SJCRH30 (cell line): ENCODE data around the gene SCD5. TPM values are rescaled to one million over a fixed set of nuclear protein-coding genes. Genes with fewer than 3 reads are reported as not detected.
A peak's percentile ranks its signal among the peaks of the same experiment; 100 is the strongest.
"Not testable (repeated sequence)": the region's sequence is repeated elsewhere in the genome, so short reads cannot be mapped to it uniquely, and the experiment has no call there.

Experiments
- DNase-seq, 2 experiments: peaks; one replicate each; pipeline ENCODE4 v3.0.0-alpha.2; 2015 to 2020
- H3K27ac ChIP-seq: fragments of 250-450 bp; sonication (Bioruptor Pico); 2 replicates; pipeline ENCODE4 v1.5.1; 2020; ENCODE audit warnings: mild to moderate bottlenecking, moderate library complexity
- H3K27me3 ChIP-seq: fragments of 250-450 bp; sonication (Bioruptor Pico); 2 replicates; pipeline ENCODE4 v1.5.1; 2020; ENCODE audit warnings: mild to moderate bottlenecking, moderate library complexity
- H3K36me3 ChIP-seq: fragments of 250-450 bp; sonication (Bioruptor Pico); 2 replicates; pipeline ENCODE4 v1.5.1; 2020; ENCODE audit warnings: mild to moderate bottlenecking, moderate library complexity
- H3K4me1 ChIP-seq: fragments of 250-450 bp; sonication (Bioruptor Pico); 2 replicates; pipeline ENCODE4 v1.5.1; 2020; ENCODE audit warnings: mild to moderate bottlenecking, moderate library complexity
- H3K4me3 ChIP-seq: fragments of 250-450 bp; sonication (Bioruptor Pico); 2 replicates; pipeline ENCODE4 v1.5.1; 2020; ENCODE audit warnings: mild to moderate bottlenecking, moderate library complexity
- H3K9me3 ChIP-seq: fragments of 250-450 bp; sonication (Bioruptor Pico); replicated peaks from 2 replicates; pipeline ENCODE4 v1.5.1; 2020; ENCODE audit warnings: mild to moderate bottlenecking, moderate library complexity
- total RNA-seq: library from RNA; depleted of rRNA; stranded (reverse); fragments of >200 nt; shearing (Covaris generic); gene quantifications from 2 replicates; pipeline ENCODE4 v1.2.3, GENCODE V29; 2014; rRNA removed

Gene SCD5
- 78.1 and 86.0 TPM in 2 replicates for total RNA-seq

DNA sequence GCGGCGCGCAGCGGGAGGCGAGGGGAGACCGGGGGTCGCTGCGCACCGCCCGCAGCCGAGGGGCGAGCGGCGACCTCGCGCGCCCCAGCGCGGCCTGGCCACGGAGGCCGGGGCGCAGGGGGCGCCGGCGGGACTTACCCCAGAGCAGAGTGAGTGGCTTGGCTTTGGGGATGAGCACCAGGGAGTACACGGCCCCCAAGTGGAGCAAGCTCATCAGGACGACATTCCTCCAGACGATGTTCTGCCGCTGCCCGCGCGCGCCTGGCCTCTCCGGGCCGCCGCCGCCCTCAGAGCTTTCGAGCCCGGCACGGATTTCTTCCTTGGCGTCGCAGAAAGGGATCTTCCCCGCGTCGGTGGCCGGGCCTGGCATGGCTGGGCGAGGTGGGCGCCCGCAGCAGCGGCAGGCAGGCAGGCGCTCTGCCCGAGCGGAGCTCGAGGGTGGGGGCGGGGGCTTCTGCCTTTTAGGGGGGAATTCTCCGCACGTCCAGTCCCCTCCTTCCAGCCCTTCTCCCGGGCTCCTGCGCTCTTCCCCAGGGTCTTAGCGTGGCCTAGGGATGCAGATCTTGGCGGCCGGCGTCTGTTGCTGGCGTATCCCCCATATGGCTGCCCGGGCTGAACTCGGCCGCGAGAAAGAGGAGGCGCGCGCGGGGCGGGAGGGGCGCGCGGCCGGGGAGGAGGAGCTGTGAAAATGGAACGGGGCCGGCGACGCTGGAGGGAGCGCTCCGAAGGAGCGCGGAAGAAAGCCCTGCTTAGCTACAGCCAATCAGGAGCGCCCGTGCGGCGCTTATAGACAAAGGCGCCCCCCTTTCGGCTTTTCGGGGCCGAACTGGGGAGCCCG, at the start of gene SCD5:
TSS of gene SCD5 (minus strand) at position 629 of the 838 bp plus-strand sequence. CDS start at position 370, 259 bp downstream.
- peak within 1 kb of the TSS; percentile 71 for H3K27ac ChIP-seq
- DNase-seq, result peak; percentile 92 to 97

DNA sequence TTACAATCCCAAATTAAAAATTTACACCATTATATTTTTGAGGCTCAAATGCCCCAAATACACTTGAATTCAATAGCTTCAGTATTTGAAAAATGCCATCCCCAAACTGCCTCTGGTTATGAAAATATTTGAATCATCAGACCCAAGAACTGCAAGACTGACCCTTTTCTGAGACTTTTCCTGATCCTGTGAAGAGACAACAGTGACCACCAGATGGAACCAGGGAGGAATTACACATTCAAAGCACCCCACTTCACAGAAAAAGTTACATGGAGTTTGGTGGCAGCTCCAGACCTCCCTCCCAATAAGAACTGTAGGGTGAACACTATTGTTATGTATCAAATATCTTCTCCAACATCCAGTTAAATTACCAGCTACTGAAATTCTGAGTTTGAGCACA, 44.0 kb upstream of the SCD5 start:
- peak in 1 of 2 experiments; percentile 57 for DNase-seq
- Histone ChIP-seq H3K4me3 (no peak overlapping the region), H3K36me3 (peaks cover 77% of the 10 kb centered on the region), H3K4me1 (no peaks in the 10 kb centered on the region), H3K9me3 (no peaks in the 10 kb centered on the region), H3K27me3 (no peaks in the 10 kb centered on the region), H3K27ac (no peak overlapping the region)

More for the DNA sequence above, at the start of gene SCD5:
- Histone ChIP-seq H3K36me3 (peaks cover 5% of the 10 kb centered on the region; the same call in 1 of the 2 replicates), H3K9me3 (no peaks in the 10 kb centered on the region), H3K4me3 (peak within 1 kb of the TSS; percentile 90), H3K4me1 (peaks cover 16% of the 10 kb centered on the region), H3K27me3 (no peaks in the 10 kb centered on the region)

DNA sequence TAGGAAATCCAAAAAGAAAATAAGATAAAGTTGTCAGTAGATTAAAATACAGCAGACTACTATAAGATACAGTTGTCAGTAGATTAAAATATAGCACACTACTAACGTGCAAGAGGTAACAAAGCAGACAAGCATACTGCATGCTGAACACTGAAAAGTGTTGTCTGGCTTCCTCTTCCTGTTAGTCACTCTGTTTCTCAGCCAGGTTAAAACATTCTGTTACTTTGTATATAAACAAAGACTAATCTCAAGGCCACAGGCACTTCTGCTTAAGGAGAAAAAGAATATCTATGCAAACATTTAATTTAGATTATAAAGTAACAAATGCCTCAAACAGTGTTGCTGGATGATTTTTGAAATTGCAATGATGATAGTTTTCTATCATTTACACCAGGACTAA, 41.0 kb upstream of the SCD5 start:
- DNase-seq, result no peak
- H3K27me3 ChIP-seq, result no peaks in the 10 kb centered on the region
- H3K36me3 ChIP-seq, result peaks cover 67% of the 10 kb centered on the region

DNA sequence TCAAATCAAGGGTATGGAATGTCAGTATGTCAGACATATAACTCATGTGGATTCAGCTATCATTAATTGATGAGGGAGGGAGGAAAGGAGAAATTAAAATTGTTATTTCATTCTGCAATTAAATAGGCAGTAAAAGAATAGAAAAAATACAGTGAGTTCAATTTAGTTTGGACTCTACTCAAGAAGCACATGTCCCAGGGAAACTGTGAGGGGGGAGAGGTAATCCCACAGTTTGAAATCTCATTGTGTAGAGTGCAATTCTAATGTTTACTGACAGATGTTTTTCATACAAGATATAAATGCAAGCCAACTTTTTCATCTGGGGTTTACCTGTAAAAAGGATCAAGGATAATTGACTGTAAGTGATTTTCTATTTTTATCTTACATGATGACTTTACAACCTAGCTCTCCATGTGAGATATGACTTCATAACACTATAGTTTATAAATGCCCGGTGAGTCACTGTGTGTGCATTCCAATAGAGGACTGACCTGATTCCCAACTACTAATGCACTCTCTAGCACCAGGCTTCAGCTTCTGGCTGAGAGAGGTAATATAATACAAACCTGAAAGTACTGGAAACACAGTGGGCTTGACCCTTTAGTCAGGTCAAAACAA, 35.2 kb upstream of the SCD5 start:
- no peaks in the 10 kb centered on the region for H3K4me1 ChIP-seq
- H3K4me3 ChIP-seq, result no peak overlapping the region
- no peaks in the 10 kb centered on the region for H3K27me3 ChIP-seq
- no peak overlapping the region for H3K27ac ChIP-seq
- peaks cover 50% of the 10 kb centered on the region for H3K36me3 ChIP-seq
- H3K9me3 ChIP-seq, result no peaks in the 10 kb centered on the region
- DNase-seq, result no peak

More for the DNA sequence above, 41.0 kb upstream of the SCD5 start:
- no peak overlapping the region for H3K27ac ChIP-seq
- no peaks in the 10 kb centered on the region for H3K4me1 ChIP-seq
- no peak overlapping the region for H3K4me3 ChIP-seq
- no peaks in the 10 kb centered on the region for H3K9me3 ChIP-seq

DNA sequence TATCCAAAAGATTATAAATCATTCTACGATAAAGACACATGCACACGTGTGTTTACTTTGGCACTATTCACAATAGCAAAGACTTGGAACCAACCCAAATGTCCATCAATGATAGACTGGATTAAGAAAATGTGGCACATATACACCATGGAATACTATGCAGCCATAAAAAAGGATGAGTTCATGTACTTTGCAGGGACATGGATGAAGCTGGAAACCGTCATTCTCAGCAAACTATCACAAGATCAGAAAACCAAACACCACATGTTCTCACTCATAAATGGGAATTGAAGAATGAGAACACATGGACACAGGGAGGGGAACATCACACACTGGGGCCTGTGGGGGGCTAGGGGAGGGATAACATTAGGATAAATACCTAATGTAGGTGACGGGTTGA, 34.5 kb upstream of the SCD5 start:
- H3K27me3 ChIP-seq, H3K4me3 ChIP-seq, DNase-seq, H3K4me1 ChIP-seq, H3K9me3 ChIP-seq, H3K27ac ChIP-seq: not testable (repeated sequence)
- H3K36me3 ChIP-seq, result peaks cover 50% of the 10 kb centered on the region

DNA sequence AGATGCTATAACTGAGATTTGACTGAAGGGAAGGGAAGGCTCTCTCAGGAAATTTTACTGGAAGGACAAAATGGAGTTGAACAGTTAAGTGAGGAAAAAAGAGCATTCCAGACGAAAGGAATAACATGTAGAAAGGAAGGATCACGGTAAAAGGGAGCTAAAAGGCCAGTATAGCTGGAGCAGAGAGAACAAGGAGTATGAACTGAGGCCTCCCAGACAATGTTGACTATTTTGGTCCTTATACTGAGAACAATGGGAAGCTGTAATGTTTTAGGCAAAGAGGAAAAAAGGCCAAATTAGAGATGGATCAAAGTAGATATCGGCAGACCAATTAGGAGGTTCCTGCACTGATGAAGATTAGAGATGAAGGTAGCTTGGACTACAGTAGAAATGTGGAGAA, 26.8 kb upstream of the SCD5 start:
- DNase-seq, result no peak
- H3K36me3 ChIP-seq, result peaks cover 74% of the 10 kb centered on the region
- H3K9me3 ChIP-seq, result no peaks in the 10 kb centered on the region
- H3K27ac ChIP-seq, result no peak overlapping the region
- no peaks in the 10 kb centered on the region for H3K27me3 ChIP-seq
- H3K4me3 ChIP-seq, result no peak overlapping the region
- H3K4me1 ChIP-seq, result no peaks in the 10 kb centered on the region

DNA sequence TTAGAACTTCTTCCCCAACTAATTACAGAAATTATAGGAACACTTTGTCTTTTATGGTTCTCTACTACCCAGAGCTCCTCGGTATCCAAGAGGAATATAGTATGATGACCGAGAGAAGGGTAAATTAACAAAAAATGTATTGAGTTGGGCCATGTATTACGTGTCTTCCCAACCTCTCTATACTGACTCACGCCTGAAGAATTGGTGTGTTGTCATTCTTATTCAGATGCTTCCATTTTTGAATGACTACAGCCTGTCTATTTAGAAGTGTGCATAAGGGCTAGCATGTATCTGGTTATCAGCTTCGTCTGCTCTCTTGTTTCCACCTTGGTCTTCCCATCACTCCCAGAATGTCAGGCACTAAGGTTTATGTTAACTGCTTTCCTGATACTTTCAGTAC, 24.5 kb upstream of the SCD5 start:
- peaks cover 76% of the 10 kb centered on the region for H3K36me3 ChIP-seq
- H3K4me3 ChIP-seq, result no peak overlapping the region
- H3K27ac ChIP-seq, result no peak overlapping the region
- DNase-seq, result no peak
- no peaks in the 10 kb centered on the region for H3K4me1 ChIP-seq
- no peaks in the 10 kb centered on the region for H3K27me3 ChIP-seq
- no peaks in the 10 kb centered on the region for H3K9me3 ChIP-seq

DNA sequence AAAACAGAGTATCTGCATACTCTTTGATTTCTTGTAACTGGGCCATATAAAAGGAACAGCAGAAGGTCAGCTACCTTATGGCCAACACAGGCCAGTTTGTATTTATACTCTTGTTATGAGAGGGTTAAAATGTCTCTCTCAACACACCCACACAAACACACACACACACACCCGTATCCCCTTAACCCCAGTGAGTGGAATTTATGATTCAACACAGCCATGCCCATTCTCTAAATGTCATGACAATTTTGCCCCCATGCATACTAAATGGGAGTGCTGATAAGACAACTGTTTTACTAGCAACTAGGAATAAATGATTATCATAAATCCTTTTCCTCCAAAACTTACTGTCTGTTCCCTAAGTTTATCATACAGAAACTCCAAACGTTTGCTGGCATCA, 22.1 kb upstream of the SCD5 start:
- Histone ChIP-seq H3K27me3 (no peaks in the 10 kb centered on the region), H3K4me1 (no peaks in the 10 kb centered on the region), H3K36me3 (peaks cover 70% of the 10 kb centered on the region), H3K27ac (no peak overlapping the region), H3K4me3 (no peak overlapping the region), H3K9me3 (no peaks in the 10 kb centered on the region)
- no peak for DNase-seq

DNA sequence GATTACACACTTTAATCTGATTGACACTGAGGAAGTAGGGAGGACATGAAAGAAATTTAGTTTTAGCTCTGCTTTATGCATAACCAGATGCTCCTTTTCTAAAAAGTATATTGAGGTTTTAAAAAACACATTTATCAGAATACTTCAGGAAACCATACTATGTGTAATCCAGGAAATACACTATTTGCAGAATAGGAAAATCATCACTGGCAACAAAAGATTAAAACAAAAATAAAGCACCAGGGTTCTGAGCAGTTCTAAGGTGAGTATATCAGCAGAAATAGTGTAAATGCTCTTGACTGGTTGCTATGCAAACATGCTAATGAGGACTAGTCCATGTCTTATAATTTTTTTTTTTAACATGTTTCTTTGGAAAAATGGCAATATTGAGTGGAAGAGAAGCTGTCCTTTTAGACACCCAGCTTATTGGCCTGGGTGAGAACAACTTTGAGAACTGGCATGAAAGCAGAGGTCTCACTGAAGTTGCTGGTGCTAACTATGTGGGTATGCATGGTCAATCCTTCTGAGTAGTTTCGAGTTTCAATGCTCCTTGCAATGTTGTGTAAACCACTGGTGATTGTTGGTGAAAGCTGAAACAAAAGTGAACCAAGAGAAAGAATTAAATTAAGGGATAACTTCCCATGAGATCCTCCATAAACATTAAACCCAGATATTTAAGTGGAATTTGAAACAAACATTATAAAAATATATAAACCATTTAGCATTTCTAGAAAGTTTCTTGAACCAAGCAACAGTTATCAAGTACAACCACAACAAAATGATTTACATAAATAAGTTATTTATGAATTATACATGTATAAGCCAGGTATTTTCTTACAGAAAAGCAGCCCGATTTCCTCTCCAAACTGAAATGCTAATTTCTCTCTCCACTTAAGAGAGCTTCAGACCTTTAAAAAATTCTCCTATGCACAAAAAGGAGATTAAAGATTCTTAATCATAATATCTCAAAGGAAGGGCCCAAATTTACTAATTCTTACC, 20.4 kb upstream of the SCD5 start:
- no peak for DNase-seq
- no peaks in the 10 kb centered on the region for H3K27me3 ChIP-seq
- H3K4me1 ChIP-seq, result no peaks in the 10 kb centered on the region
- H3K9me3 ChIP-seq, result no peaks in the 10 kb centered on the region
- peaks cover 52% of the 10 kb centered on the region for H3K36me3 ChIP-seq
- no peak overlapping the region for H3K27ac ChIP-seq
- no peak overlapping the region for H3K4me3 ChIP-seq

DNA sequence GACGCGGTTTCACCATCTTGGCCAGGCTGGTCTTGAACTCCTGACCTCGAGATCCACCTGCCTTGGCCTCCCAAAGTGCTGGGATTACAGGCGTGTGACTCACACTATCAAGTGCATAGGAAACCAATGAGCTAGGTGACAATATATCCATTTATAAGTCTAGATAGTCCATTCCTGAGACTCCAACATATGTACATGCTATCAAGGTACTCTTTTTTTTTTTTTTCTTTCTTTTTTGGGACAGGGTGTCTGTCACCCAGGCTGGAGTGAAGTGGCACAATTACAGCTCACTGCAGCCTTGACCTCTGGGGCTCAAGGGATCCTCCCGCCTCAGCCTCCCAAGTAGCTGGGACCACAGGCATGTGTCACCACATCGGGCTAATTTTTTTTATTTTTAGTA, 18.3 kb upstream of the SCD5 start:
- H3K27ac ChIP-seq, DNase-seq, H3K27me3 ChIP-seq, H3K9me3 ChIP-seq, H3K4me3 ChIP-seq, H3K4me1 ChIP-seq: not testable (repeated sequence)
- peaks cover 39% of the 10 kb centered on the region for H3K36me3 ChIP-seq

DNA sequence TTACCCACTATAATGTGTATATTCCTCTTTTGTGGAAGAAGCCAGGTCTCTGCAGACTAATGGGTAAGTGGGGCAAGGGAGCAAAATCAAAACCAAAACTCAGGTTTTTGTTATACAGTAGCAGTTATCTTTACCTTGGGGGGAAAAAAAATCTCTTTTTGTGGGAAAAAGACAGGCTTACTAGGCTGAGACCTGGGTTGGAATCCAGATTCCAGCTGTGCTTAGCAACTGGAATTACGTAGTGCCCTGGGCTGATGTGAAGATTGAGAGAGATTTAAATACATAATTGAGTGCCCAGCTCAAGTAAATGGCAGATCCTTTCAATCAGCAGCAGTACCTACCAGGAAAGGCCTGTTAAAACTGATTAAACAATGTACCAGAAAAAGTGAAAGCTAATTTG, 15.4 kb upstream of the SCD5 start:
- Histone ChIP-seq H3K27me3 (no peaks in the 10 kb centered on the region), H3K9me3 (no peaks in the 10 kb centered on the region), H3K36me3 (peaks cover 19% of the 10 kb centered on the region), H3K4me3 (no peak overlapping the region), H3K27ac (no peak overlapping the region), H3K4me1 (peaks cover 18% of the 10 kb centered on the region)
- DNase-seq, result no peak

DNA sequence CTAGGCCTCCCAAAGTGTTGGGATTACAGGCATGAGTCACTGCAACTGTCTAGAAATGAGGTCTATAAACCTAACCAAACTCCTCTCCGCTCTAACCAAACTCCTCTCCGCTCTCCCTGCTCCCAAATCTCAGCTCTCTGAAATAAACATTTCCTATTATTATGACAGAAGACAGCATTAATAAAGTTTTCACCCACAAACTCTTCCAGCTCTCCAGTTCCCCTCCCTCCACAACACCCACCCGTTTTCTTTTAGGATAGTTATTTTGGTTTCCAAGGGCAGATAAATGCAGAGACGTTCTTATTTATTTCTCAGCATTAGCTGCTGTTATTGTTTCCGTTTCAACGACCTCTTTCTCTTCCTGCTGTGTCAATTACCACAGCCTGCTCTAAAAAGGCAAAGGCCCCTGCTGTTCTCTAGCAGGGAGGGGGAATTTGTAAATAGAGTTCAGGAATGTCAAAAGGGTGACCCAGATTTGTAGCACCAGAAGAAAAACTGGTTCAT, 13.3 kb upstream of the SCD5 start:
- peak in 1 of 2 experiments; percentile 51 for DNase-seq
- Histone ChIP-seq H3K4me1 (peaks cover 18% of the 10 kb centered on the region), H3K4me3 (no peak overlapping the region), H3K36me3 (peaks cover under 1% of the 10 kb centered on the region; the same call in 1 of the 2 replicates), H3K27ac (no peak overlapping the region), H3K9me3 (no peaks in the 10 kb centered on the region), H3K27me3 (no peaks in the 10 kb centered on the region)

DNA sequence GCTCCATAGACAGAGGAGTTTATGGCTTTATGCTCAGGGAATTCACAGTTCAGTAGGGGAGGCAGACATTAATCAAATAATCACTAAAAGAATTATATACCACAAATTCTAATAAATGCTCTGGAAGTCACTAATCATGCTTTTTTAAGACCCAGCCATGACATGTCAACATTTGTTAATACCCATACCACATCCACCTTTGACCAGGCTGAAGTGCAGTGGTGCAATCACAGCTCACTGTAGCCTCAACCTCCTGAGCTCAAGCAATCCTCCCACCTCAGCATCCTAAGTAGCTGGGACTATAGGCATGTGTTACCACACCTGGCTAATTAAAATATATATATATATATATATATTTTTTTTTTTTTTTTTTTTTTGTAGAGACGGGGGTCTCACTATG, 12.8 kb upstream of the SCD5 start:
- H3K4me3 ChIP-seq, result no peak overlapping the region
- DNase-seq, result no peak
- H3K36me3 ChIP-seq, result no peaks in the 10 kb centered on the region
- H3K27ac ChIP-seq, result no peak overlapping the region
- no peaks in the 10 kb centered on the region for H3K9me3 ChIP-seq
- peaks cover 18% of the 10 kb centered on the region for H3K4me1 ChIP-seq
- H3K27me3 ChIP-seq, result no peaks in the 10 kb centered on the region

DNA sequence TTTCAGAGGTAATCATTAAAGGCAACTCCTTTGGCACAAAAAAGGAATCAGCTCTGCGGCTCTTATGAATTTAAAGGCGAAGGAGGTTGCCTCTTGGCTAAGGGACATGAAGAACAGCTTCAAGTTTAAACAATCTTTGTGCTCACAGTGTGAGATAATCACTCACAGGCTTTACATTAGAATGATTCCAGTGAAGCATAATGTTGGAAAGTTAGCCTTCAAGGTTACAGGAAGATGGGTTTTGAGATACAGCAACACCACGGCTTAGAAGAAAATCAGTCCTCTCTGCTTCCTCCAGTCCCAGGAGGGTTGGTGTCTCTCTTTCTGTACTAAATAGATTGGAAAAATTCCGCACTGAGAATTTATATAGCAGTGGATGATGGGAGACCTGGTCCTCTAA, 11.6 kb upstream of the SCD5 start:
- H3K4me3 ChIP-seq, result no peak overlapping the region
- H3K36me3 ChIP-seq, result no peaks in the 10 kb centered on the region
- DNase-seq, result no peak
- no peaks in the 10 kb centered on the region for H3K9me3 ChIP-seq
- H3K4me1 ChIP-seq, result peaks cover 18% of the 10 kb centered on the region
- no peaks in the 10 kb centered on the region for H3K27me3 ChIP-seq
- no peak overlapping the region for H3K27ac ChIP-seq
